ENCODE data around the gene KRT76. TPM values are rescaled to one million over a fixed set of nuclear protein-coding genes. Genes with fewer than 3 reads are reported as not detected.

KRT76 gene
- total RNA-seq, 4 donors from 2014 or later: not detected

GRCh38 chr12:52729147-52729546 is 48.0 kb downstream of the KRT76 start:
- Histone ChIP-seq H3K36me3 (no peaks in the 10 kb centered on the region), H3K27ac (no peak overlapping the region), H3K4me3 (no peak overlapping the region), H3K9me3 (no peaks in the 10 kb centered on the region), H3K27me3 (no peaks in the 10 kb centered on the region), H3K4me1 (no peaks in the 10 kb centered on the region)
- TF ChIP-seq POLR2A (IDR thresholded peaks at IDR 0.05): no peak
- TF ChIP-seq CTCF (IDR thresholded peaks at IDR 0.05): no peak
- DNase-seq: no peak
- intact Hi-C loops (cut with DNase I; ENCODE audit: low total_unique reads): no loop called here

- H3K27ac ChIP-seq: no peak overlapping the region
- H3K36me3 ChIP-seq: no peaks in the 10 kb centered on the region
- DNase-seq: no peak
- TF ChIP-seq CTCF (IDR thresholded peaks at IDR 0.05) (no peak), POLR2A (IDR thresholded peaks at IDR 0.05) (no peak)
- H3K9me3 ChIP-seq: no peaks in the 10 kb centered on the region
- no peak overlapping the region for H3K4me3 ChIP-seq
- no peaks in the 10 kb centered on the region for H3K27me3 ChIP-seq
- no peaks in the 10 kb centered on the region for H3K4me1 ChIP-seq
- intact Hi-C loops (cut with DNase I; ENCODE audit: low total_unique reads): no loop called here
Measured at GRCh38 chr12:52728374-52728773, 48.8 kb downstream of the KRT76 start.

GRCh38 chr12:52727037-52727436 is 50.1 kb downstream of the KRT76 start:
- DNase-seq: no peak
- no peaks in the 10 kb centered on the region for H3K9me3 ChIP-seq
- no peaks in the 10 kb centered on the region for H3K27me3 ChIP-seq
- no peak overlapping the region for H3K27ac ChIP-seq
- no peaks in the 10 kb centered on the region for H3K4me1 ChIP-seq
- intact Hi-C loops (cut with DNase I; ENCODE audit: low total_unique reads): no loop called here
- no peaks in the 10 kb centered on the region for H3K36me3 ChIP-seq
- no peak overlapping the region for H3K4me3 ChIP-seq
- no peak for TF ChIP-seq POLR2A (IDR thresholded peaks at IDR 0.05)

- no peaks in the 10 kb centered on the region for H3K9me3 ChIP-seq
- H3K4me1 ChIP-seq: no peaks in the 10 kb centered on the region
- H3K27me3 ChIP-seq: no peaks in the 10 kb centered on the region
- intact Hi-C loops (cut with DNase I; ENCODE audit: low total_unique reads): no loop called here
- H3K27ac ChIP-seq: no peak overlapping the region
- H3K36me3 ChIP-seq: no peaks in the 10 kb centered on the region
- DNase-seq: no peak
- H3K4me3 ChIP-seq: no peak overlapping the region
- TF ChIP-seq CTCF (IDR thresholded peaks at IDR 0.05) (no peak), POLR2A (IDR thresholded peaks at IDR 0.05) (no peak)
Measured at GRCh38 chr12:52726451-52726850, 50.7 kb downstream of the KRT76 start.

GRCh38 chr12:52724384-52724783 is 52.8 kb downstream of the KRT76 start:
- TF ChIP-seq POLR2A (IDR thresholded peaks at IDR 0.05): no peak
- TF ChIP-seq CTCF (IDR thresholded peaks at IDR 0.05): no peak
- no peaks in the 10 kb centered on the region for H3K36me3 ChIP-seq
- no peaks in the 10 kb centered on the region for H3K9me3 ChIP-seq
- DNase-seq: no peak
- no peaks in the 10 kb centered on the region for H3K4me1 ChIP-seq
- H3K27ac ChIP-seq: no peak overlapping the region
- intact Hi-C loops (cut with DNase I; ENCODE audit: low total_unique reads): no loop called here
- H3K27me3 ChIP-seq: no peaks in the 10 kb centered on the region
- no peak overlapping the region for H3K4me3 ChIP-seq

GRCh38 chr12:52722680-52723079 is 54.5 kb downstream of the KRT76 start:
- H3K4me3 ChIP-seq: no peak overlapping the region
- no peaks in the 10 kb centered on the region for H3K9me3 ChIP-seq
- TF ChIP-seq CTCF (IDR thresholded peaks at IDR 0.05): no peak
- no peak for TF ChIP-seq POLR2A (IDR thresholded peaks at IDR 0.05)
- H3K27ac ChIP-seq: no peak overlapping the region
- H3K27me3 ChIP-seq: no peaks in the 10 kb centered on the region
- H3K4me1 ChIP-seq: no peaks in the 10 kb centered on the region
- H3K36me3 ChIP-seq: no peaks in the 10 kb centered on the region
- intact Hi-C loops (cut with DNase I; ENCODE audit: low total_unique reads): no loop called here
- DNase-seq: no peak

All from uterus (tissue), 4 donors.